ENCODE results near the gene PLA2G15.

The PLA2G15 gene

GRCh38 chr16:68232335-68232734, 12.8 kb upstream of the PLA2G15 start:
- DNase-seq (ENCODE audit: low read depth in 2 of 2, low spot score in 1 of 2) = no peak

- DNase-seq (ENCODE audit: low read depth in 2 of 2, low spot score in 1 of 2) = no peak
These were observed 11.9 kb upstream of the PLA2G15 start for GRCh38 chr16:68233085-68233834.

GRCh38 chr16:68233835-68234187, 11.4 kb upstream of the PLA2G15 start:
- DNase-seq (ENCODE audit: low read depth in 2 of 2, low spot score in 1 of 2) = no peak

- DNase-seq (ENCODE audit: low read depth in 2 of 2, low spot score in 1 of 2) = no peak
These were observed 10.7 kb upstream of the PLA2G15 start for GRCh38 chr16:68234188-68235107.

- DNase-seq (ENCODE audit: low read depth in 2 of 2, low spot score in 1 of 2) = no peak
These were observed 9.9 kb upstream of the PLA2G15 start for GRCh38 chr16:68235108-68235886.

- DNase-seq (ENCODE audit: low read depth in 2 of 2, low spot score in 1 of 2) = no peak
These were observed 9.4 kb upstream of the PLA2G15 start, which contains the start of gene ESRP2 for GRCh38 chr16:68235887-68236136. TSS of gene ESRP2 (minus strand) at chr16:68236127. CDS start at chr16:68236045, 82 bp downstream.

GRCh38 chr16:68236137-68236825, 8.9 kb upstream of the PLA2G15 start:
- no peak for DNase-seq (ENCODE audit: low read depth in 2 of 2, low spot score in 1 of 2)

- DNase-seq (ENCODE audit: low read depth in 2 of 2, low spot score in 1 of 2) = no peak
These were observed 8.3 kb upstream of the PLA2G15 start for GRCh38 chr16:68236826-68237242.

GRCh38 chr16:68237243-68238028, 7.7 kb upstream of the PLA2G15 start:
- DNase-seq (ENCODE audit: low read depth in 2 of 2, low spot score in 1 of 2) = peak; percentile 76 to 77

- DNase-seq (ENCODE audit: low read depth in 2 of 2, low spot score in 1 of 2) = no peak
These were observed 7.2 kb upstream of the PLA2G15 start for GRCh38 chr16:68238029-68238345.

GRCh38 chr16:68242085-68242484, 3.1 kb upstream of the PLA2G15 start:
- DNase-seq (ENCODE audit: low read depth in 2 of 2, low spot score in 1 of 2) = no peak

GRCh38 chr16:68242926-68243858, 2.0 kb upstream of the PLA2G15 start:
- DNase-seq (ENCODE audit: low read depth in 2 of 2, low spot score in 1 of 2) = no peak

- DNase-seq (ENCODE audit: low read depth in 2 of 2, low spot score in 1 of 2) = no peak
These were observed 681 bp upstream of the PLA2G15 start for GRCh38 chr16:68244481-68244902.

GRCh38 chr16:68246121-68246520, 948 bp downstream of the PLA2G15 start:
- no peak for DNase-seq (ENCODE audit: low read depth in 2 of 2, low spot score in 1 of 2)

GRCh38 chr16:68246666-68247065, 1.5 kb downstream of the PLA2G15 start:
- no peak for DNase-seq (ENCODE audit: low read depth in 2 of 2, low spot score in 1 of 2)

GRCh38 chr16:68247400-68247799, 2.2 kb downstream of the PLA2G15 start:
- DNase-seq (ENCODE audit: low read depth in 2 of 2, low spot score in 1 of 2) = no peak

- DNase-seq (ENCODE audit: low read depth in 2 of 2, low spot score in 1 of 2) = no peak
These were observed 2.8 kb downstream of the PLA2G15 start for GRCh38 chr16:68247932-68248331.

- DNase-seq (ENCODE audit: low read depth in 2 of 2, low spot score in 1 of 2) = no peak
These were observed 4.2 kb downstream of the PLA2G15 start for GRCh38 chr16:68249371-68249770.

- no peak for DNase-seq (ENCODE audit: low read depth in 2 of 2, low spot score in 1 of 2)
These were observed 5.8 kb downstream of the PLA2G15 start for GRCh38 chr16:68250951-68251350.
